Keratinocyte (primary cell): ENCODE results near the gene FRMD6.

Experiments
- CTCF ChIP-seq, 3 experiments: IDR thresholded peaks in 1 of 3; conservative IDR thresholded peaks in 1 of 3; optimal IDR thresholded peaks in 1 of 3; 2 replicates in 2 of 3; 3 replicates in 1 of 3; pipeline versions ENCODE3 to v1.5.1; 2011; ENCODE audit warnings: low read length in 3 of 3, mild to moderate bottlenecking in 3 of 3, moderate library complexity in 2 of 3, control low read depth in 1 of 3, inconsistent platforms in 1 of 3; ENCODE audit not compliant: insufficient read depth in 2 of 3; ENCODE audit errors: extremely low read depth in 1 of 3
- EZH2 ChIP-seq: IDR thresholded peaks from one replicate; pipeline ENCODE4 v1.6.1; 2012; ENCODE audit warnings: inconsistent platforms, mild to moderate bottlenecking, low read length, moderate library complexity

- no peak for TF ChIP-seq CTCF (optimal IDR thresholded peaks at IDR 0.05 in 1 of 3, IDR thresholded peaks at IDR 0.05 in 1 of 3, conservative IDR thresholded peaks at IDR 0.05 in 1 of 3; ENCODE audit: extremely low read depth in 1 of 3, insufficient read depth in 2 of 3, low read length in 3 of 3)
- TF ChIP-seq EZH2, result no peak
Observed at GRCh38 chr14:51660741-51661140, 9.0 kb downstream of the FRMD6 start.
